Chondrocyte (in vitro differentiated cells): Measurements from ENCODE around the gene TOGARAM1. TPM values are rescaled to one million over a fixed set of nuclear protein-coding genes. Genes with fewer than 3 reads are reported as not detected.
"Not testable (repeated sequence)": the region's sequence is repeated elsewhere in the genome, so short reads cannot be mapped to it uniquely, and the experiment has no call there.

Experiments used
- DNase-seq: peaks from one replicate; pipeline ENCODE4 v3.0.0; 2021; ENCODE audit warnings: mixed read lengths, low spot score
- H3K27ac Mint-ChIP-seq: one replicate; pipeline ENCODE4 v1.8.0; 2021; ENCODE audit warnings: mild to moderate bottlenecking, moderate library complexity, mixed read lengths; ENCODE audit not compliant: unreplicated experiment
- H3K27me3 Mint-ChIP-seq: 2 replicates; pipeline ENCODE4 v1.8.0; 2021; ENCODE audit warnings: low read depth, mixed read lengths
- H3K36me3 Mint-ChIP-seq: 2 replicates; pipeline ENCODE4 v1.8.0; 2021; ENCODE audit warnings: low read depth, mixed read lengths
- H3K4me1 Mint-ChIP-seq: 2 replicates; pipeline ENCODE4 v1.8.0; 2021; ENCODE audit warnings: low read depth, mild to moderate bottlenecking, mixed read lengths
- H3K4me3 Mint-ChIP-seq: one replicate; pipeline ENCODE4 v1.8.0; 2021; ENCODE audit warnings: mild to moderate bottlenecking, moderate library complexity, mixed read lengths; ENCODE audit not compliant: unreplicated experiment
- H3K9me3 Mint-ChIP-seq: 2 replicates; pipeline ENCODE4 v1.8.0; 2021; ENCODE audit warnings: low read depth, mixed read lengths
- total RNA-seq: library from RNA; stranded (reverse); gene quantifications from 3 replicates; pipeline ENCODE4 v1.2.1, GENCODE V29; 2021
- TF ChIP-seq, protein P1 (sequence below): fragments of 200-600 bp; sonication (generic); IDR thresholded peaks from 2 replicates; pipeline ENCODE4 v1.5.0; 2021; ENCODE audit warnings: antibody characterized with exemption, mild to moderate bottlenecking, moderate library complexity

TOGARAM1 gene
- total RNA-seq, 1 donor from 2014 or later, result 13.3 TPM

DNA sequence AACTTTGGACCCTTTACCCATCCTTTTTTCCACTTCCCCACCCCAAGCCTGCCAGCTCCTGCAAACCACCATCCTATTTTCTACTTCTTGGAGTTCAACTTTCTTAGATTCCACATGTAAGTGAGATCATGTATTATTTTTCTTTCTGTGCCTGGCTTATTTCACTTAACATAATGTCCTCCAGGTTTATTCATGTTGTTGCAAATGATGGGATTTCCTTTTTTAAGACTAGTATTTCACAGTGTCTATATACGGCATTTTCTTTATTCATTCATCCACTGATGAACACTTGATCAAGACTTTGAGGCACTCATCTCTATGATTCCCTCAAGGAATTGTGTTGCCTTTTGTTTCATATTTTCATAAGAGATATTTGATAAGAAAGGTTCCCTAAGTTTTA lies 116.3 kb downstream of the TOGARAM1 start:
- no peaks in the 10 kb centered on the region for H3K27me3 Mint-ChIP-seq
- H3K4me1 Mint-ChIP-seq, result peaks cover 1% of the 10 kb centered on the region
- no peak for DNase-seq
- TF ChIP-seq, protein P1, sequence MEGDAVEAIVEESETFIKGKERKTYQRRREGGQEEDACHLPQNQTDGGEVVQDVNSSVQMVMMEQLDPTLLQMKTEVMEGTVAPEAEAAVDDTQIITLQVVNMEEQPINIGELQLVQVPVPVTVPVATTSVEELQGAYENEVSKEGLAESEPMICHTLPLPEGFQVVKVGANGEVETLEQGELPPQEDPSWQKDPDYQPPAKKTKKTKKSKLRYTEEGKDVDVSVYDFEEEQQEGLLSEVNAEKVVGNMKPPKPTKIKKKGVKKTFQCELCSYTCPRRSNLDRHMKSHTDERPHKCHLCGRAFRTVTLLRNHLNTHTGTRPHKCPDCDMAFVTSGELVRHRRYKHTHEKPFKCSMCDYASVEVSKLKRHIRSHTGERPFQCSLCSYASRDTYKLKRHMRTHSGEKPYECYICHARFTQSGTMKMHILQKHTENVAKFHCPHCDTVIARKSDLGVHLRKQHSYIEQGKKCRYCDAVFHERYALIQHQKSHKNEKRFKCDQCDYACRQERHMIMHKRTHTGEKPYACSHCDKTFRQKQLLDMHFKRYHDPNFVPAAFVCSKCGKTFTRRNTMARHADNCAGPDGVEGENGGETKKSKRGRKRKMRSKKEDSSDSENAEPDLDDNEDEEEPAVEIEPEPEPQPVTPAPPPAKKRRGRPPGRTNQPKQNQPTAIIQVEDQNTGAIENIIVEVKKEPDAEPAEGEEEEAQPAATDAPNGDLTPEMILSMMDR, result no peak
- H3K9me3 Mint-ChIP-seq, result no peaks in the 10 kb centered on the region
- H3K27ac Mint-ChIP-seq, result no peak overlapping the region
- no peaks in the 10 kb centered on the region for H3K36me3 Mint-ChIP-seq
- no peak overlapping the region for H3K4me3 Mint-ChIP-seq

DNA sequence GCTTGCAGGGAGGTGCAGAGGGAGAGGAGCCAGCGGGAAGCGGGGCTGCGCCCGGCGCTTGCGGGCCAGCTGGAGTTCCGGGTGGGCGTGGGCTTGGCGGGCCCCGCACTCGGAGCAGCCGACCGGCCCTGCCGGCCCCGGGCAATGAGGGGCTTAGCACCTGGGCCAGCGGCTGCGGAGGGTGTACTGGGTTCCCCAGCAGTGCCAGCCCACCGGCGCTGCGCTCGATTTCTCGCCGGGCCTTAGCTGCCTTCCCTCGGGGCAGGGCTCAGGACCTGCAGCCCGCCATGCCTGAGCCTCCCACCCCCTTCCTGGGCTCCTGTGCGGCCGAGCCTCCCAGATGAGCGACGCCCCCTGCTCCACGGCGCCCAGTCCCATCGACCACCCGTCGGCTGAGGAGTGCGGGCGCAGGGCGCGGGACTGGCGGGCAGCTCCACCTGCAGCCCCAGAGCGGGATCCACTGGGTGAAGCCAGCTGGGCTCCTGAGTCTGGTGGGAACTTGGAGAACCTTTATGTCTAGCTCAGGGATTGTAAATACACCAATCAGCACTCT lies 118.5 kb downstream of the TOGARAM1 start:
- peaks cover 12% of the 10 kb centered on the region for H3K4me1 Mint-ChIP-seq
- not testable (repeated sequence) for H3K27ac Mint-ChIP-seq, H3K4me3 Mint-ChIP-seq, H3K36me3 Mint-ChIP-seq, H3K27me3 Mint-ChIP-seq, H3K9me3 Mint-ChIP-seq, DNase-seq

DNA sequence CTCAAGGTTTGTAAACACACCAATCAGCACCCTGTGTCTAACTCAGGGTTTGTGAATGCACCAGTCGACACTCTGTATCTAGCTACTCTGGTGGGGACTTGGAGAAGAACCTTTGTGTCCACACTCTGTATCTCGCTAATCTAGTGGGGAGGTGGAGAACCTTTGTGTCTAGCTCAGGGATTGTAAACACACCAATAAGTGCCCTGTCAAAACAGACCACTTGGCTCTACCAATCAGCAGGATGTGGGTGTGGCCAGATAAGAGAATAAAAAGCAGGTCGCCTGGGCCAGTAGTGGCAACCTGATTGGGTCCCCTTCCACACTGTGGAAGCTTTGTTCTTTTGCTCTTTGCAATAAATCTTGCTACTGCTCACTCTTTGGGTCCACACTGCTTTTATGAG lies 119.1 kb downstream of the TOGARAM1 start:
- H3K27me3 Mint-ChIP-seq, DNase-seq, H3K36me3 Mint-ChIP-seq, H3K27ac Mint-ChIP-seq, H3K9me3 Mint-ChIP-seq, H3K4me3 Mint-ChIP-seq: not testable (repeated sequence)
- H3K4me1 Mint-ChIP-seq, result peaks cover 18% of the 10 kb centered on the region

DNA sequence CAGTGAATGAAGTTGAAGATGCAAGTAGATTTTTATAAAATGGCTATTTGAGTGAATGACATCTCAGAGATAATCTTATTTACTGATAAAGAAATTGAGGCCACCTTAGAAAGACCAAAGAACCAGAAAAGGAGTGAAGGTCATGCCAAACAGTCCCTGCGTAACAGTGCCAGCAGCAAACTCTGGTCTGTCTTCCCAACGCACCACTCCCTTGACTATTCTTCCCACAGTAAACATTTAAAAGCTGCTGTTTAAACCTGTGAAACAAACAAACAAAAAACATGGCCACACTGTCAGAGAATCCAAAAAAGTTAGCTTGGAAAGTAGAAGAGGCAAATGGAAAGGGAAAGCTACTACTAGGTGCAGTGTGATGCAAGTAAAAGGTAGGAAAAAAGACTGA lies 120.4 kb downstream of the TOGARAM1 start:
- H3K27me3 Mint-ChIP-seq, result no peaks in the 10 kb centered on the region
- no peaks in the 10 kb centered on the region for H3K9me3 Mint-ChIP-seq
- TF ChIP-seq, protein P1, result no peak
- H3K36me3 Mint-ChIP-seq, result no peaks in the 10 kb centered on the region
- DNase-seq, result no peak
- no peak overlapping the region for H3K27ac Mint-ChIP-seq
- peaks cover 31% of the 10 kb centered on the region for H3K4me1 Mint-ChIP-seq
- H3K4me3 Mint-ChIP-seq, result no peak overlapping the region

DNA sequence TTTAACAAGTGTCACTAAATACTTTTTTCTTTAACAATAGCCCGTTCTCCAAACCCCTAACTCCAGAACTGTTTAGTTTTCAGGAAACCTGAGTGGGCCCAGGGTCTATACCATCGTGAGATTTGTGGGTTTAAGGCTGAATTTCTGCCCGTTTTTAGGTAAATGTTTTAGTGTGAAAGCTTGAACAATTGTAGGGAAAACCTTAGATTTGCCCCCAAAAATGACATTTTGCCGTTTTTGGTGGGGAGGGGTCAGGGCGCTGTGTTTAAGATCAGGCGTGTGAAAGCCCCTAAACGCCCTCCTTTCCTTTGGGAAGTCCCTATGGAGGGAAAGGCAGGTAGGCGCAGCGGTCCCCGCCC lies 121.6 kb downstream of the TOGARAM1 start:
- Mint-ChIP-seq H3K27me3 (no peaks in the 10 kb centered on the region), H3K9me3 (no peaks in the 10 kb centered on the region), H3K4me1 (peaks cover 40% of the 10 kb centered on the region), H3K36me3 (no peaks in the 10 kb centered on the region), H3K4me3 (peak overlapping the region; percentile 98), H3K27ac (peak overlapping the region; percentile 45)
- DNase-seq, result no peak
- TF ChIP-seq, protein P1, result no peak

DNA sequence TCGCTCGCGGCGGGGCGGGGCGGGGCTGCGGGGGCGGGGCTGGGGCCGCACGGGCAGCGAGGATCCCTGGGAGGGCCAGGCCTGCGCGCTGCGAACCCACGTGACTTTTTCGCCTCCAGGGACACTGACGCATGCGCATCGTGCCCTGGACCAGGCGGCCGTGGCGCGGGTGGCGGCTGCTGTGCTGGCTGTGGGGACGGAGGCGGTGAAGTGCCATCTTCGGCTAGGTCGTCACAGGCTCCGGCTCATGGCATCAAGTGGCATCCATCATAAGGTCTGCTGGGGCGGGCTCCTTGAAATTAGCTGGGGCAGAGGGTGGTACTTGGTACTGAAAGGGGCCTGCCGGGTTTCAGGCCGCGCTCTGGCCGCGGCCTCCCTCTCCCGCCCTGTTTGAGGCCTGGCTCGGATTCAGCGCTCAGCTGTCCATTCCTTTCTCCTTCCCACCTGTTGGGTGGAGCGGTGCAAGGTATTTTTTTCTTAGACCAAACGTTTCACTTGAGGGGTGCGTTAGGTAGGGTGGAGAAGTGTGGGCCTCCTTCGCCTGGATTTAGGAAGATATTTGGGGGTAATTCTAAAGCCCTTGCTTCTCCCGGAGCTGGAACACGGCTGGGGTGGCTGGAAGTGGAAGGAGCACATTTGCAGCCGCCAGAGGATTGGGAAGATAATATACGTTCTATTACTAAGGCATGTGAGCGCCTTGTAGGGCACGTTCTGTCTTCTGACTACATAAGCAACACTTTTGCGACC lies 122.2 kb downstream of the TOGARAM1 start, which contains the start of gene PRPF39:
TSS of gene PRPF39 (plus strand) at position 141 of the 747 bp plus-strand sequence. CDS start 11,124 bp downstream, outside the sequence.
- peak; percentile 97 for DNase-seq
- Mint-ChIP-seq H3K9me3 (no peaks in the 10 kb centered on the region), H3K36me3 (no peaks in the 10 kb centered on the region), H3K27ac (peak within 1 kb of the TSS; percentile 97), H3K4me3 (peak within 1 kb of the TSS; percentile 98), H3K4me1 (peaks cover 43% of the 10 kb centered on the region), H3K27me3 (no peaks in the 10 kb centered on the region)
- TF ChIP-seq, protein P1, result no peak
